H9 (cell line): Measurements from ENCODE around the gene DCLRE1B. TPM values are rescaled to one million over a fixed set of nuclear protein-coding genes. Genes with fewer than 3 reads are reported as not detected.

ENCODE experiments used
- DNase-seq: peaks from one replicate; pipeline ENCODE4 v3.0.0-alpha.2; 2017
- H2AFZ ChIP-seq: one replicate; pipeline ENCODE4 v1.6.1; 2013; ENCODE audit warnings: mild to moderate bottlenecking, low read length, control low read depth, moderate library complexity
- H2AK5ac ChIP-seq: 2 replicates; pipeline ENCODE4 v1.6.1; 2013; ENCODE audit warnings: low read length, control low read depth, mixed read lengths; ENCODE audit not compliant: insufficient read length
- H2BK120ac ChIP-seq: one replicate; pipeline ENCODE4 v1.6.1; 2013; ENCODE audit warnings: low read depth, mild to moderate bottlenecking, low read length, control low read depth, inconsistent platforms; ENCODE audit not compliant: poor library complexity, severe bottlenecking
- H2BK12ac ChIP-seq: 2 replicates; pipeline ENCODE4 v1.6.1; 2013; ENCODE audit warnings: low read length, control low read depth, mixed read lengths, low read depth; ENCODE audit not compliant: insufficient read length
- H2BK15ac ChIP-seq: 2 replicates; pipeline ENCODE4 v1.6.1; 2013; ENCODE audit warnings: low read depth, low read length, control low read depth
- H2BK20ac ChIP-seq: one replicate; pipeline ENCODE4 v1.6.1; 2013; ENCODE audit warnings: low read depth, mild to moderate bottlenecking, low read length, control low read depth, inconsistent platforms; ENCODE audit not compliant: poor library complexity, severe bottlenecking
- H2BK5ac ChIP-seq: 2 replicates; pipeline ENCODE4 v1.6.1; 2013; ENCODE audit warnings: low read length, control low read depth, mixed read lengths; ENCODE audit not compliant: insufficient read length
- H3K14ac ChIP-seq: 2 replicates; pipeline ENCODE4 v1.6.1; 2013; ENCODE audit warnings: low read length, control low read depth; ENCODE audit not compliant: insufficient read depth
- H3K18ac ChIP-seq: 2 replicates; pipeline ENCODE4 v1.6.1; 2013; ENCODE audit warnings: low read depth, mild to moderate bottlenecking, mixed read lengths, low read length, control low read depth; ENCODE audit not compliant: insufficient read length
- H3K23ac ChIP-seq: 2 replicates; pipeline ENCODE4 v1.6.1; 2013; ENCODE audit warnings: low read length, control low read depth, mixed read lengths, low read depth; ENCODE audit not compliant: insufficient read length
- H3K23me2 ChIP-seq: 2 replicates; pipeline ENCODE4 v1.6.1; 2013; ENCODE audit warnings: low read depth, mild to moderate bottlenecking, mixed read lengths, low read length, control low read depth; ENCODE audit not compliant: insufficient read length, poor library complexity, severe bottlenecking
- H3K27ac ChIP-seq: 2 replicates; pipeline ENCODE4 v1.5.1; 2013; ENCODE audit warnings: low read length, control low read depth, mixed read lengths, low read depth; ENCODE audit not compliant: insufficient read length
- H3K27me3 ChIP-seq: 2 replicates; pipeline ENCODE4 v1.6.1; 2013; ENCODE audit warnings: low read length, control low read depth, inconsistent platforms; ENCODE audit not compliant: insufficient read depth
- H3K4ac ChIP-seq: 2 replicates; pipeline ENCODE4 v1.6.1; 2013; ENCODE audit warnings: low read depth, mild to moderate bottlenecking, control low read depth, inconsistent platforms, low read length, moderate library complexity
- H3K4me1 ChIP-seq: 2 replicates; pipeline ENCODE4 v1.6.1; 2013; ENCODE audit warnings: low read length, control low read depth, inconsistent platforms; ENCODE audit not compliant: insufficient read depth
- H3K4me2 ChIP-seq: 2 replicates; pipeline ENCODE4 v1.6.1; 2013; ENCODE audit warnings: low read length, control low read depth, mixed read lengths; ENCODE audit not compliant: insufficient read length, insufficient read depth
- H3K56ac ChIP-seq: 2 replicates; pipeline ENCODE4 v1.6.1; 2013; ENCODE audit warnings: low read depth, mild to moderate bottlenecking, mixed read lengths, low read length, control low read depth; ENCODE audit not compliant: insufficient read length
- H3K79me1 ChIP-seq: 2 replicates; pipeline ENCODE4 v1.6.1; 2013; ENCODE audit warnings: low read depth, mild to moderate bottlenecking, moderate library complexity, low read length, control low read depth, inconsistent platforms; ENCODE audit not compliant: insufficient read depth, poor library complexity, severe bottlenecking
- H3K79me2 ChIP-seq: 2 replicates; pipeline ENCODE4 v1.6.1; 2013; ENCODE audit warnings: low read length, control low read depth, inconsistent platforms; ENCODE audit not compliant: insufficient read depth
- H3K9ac ChIP-seq: 2 replicates; pipeline ENCODE4 v1.6.1; 2013; ENCODE audit warnings: low read length, control low read depth, mixed read lengths; ENCODE audit not compliant: insufficient read length; ENCODE audit errors: extremely low read depth
- H3K9me3 ChIP-seq: one replicate; pipeline ENCODE4 v1.6.1; 2013; ENCODE audit warnings: low read depth, low read length, inconsistent platforms; ENCODE audit not compliant: control insufficient read depth
- H3T11ph ChIP-seq: one replicate; pipeline ENCODE4 v1.6.1; 2013; ENCODE audit warnings: mild to moderate bottlenecking, low read length, control low read depth, inconsistent platforms
- H4K20me1 ChIP-seq: one replicate; pipeline ENCODE4 v1.6.1; 2013; ENCODE audit not compliant: control insufficient read depth, insufficient read length, insufficient read depth
- H4K5ac ChIP-seq: 2 replicates; pipeline ENCODE4 v1.6.1; 2013; ENCODE audit warnings: low read depth, mild to moderate bottlenecking, mixed read lengths, low read length, control low read depth; ENCODE audit not compliant: insufficient read length
- H4K8ac ChIP-seq: replicated peaks from 2 replicates; pipeline ENCODE4 v1.6.1; 2013; ENCODE audit warnings: low read length, control low read depth, mixed read lengths, low read depth; ENCODE audit not compliant: insufficient read length
- H4K91ac ChIP-seq: 2 replicates; pipeline ENCODE4 v1.6.1; 2013; ENCODE audit warnings: low read depth, mild to moderate bottlenecking, moderate library complexity, mixed read lengths, low read length, control low read depth; ENCODE audit not compliant: insufficient read length
- H3K27ac Mint-ChIP-seq, 3 experiments: 2 replicates in 2 of 3; 3 replicates in 1 of 3; pipeline ENCODE4 v1.8.0; 2020 to 2021; ENCODE audit warnings: mixed read lengths in 3 of 3, mild to moderate bottlenecking in 1 of 3, moderate library complexity in 1 of 3
- H3K27me3 Mint-ChIP-seq: 2 replicates; pipeline ENCODE4 v1.8.0; 2021; ENCODE audit warnings: low read depth, mild to moderate bottlenecking, moderate library complexity, mixed read lengths
- H3K36me3 Mint-ChIP-seq, 3 experiments: 2 replicates in 2 of 3; 3 replicates in 1 of 3; pipeline ENCODE4 v1.8.0; 2020 to 2021; ENCODE audit warnings: low read depth in 3 of 3, mixed read lengths in 3 of 3; ENCODE audit not compliant: insufficient read depth in 1 of 3
- H3K4me1 Mint-ChIP-seq, 2 experiments: 2 replicates each; pipeline ENCODE4 v1.8.0; 2020; ENCODE audit warnings: mixed read lengths in 2 of 2
- H3K4me3 Mint-ChIP-seq, 2 experiments: 2 replicates in 1 of 2; 3 replicates in 1 of 2; pipeline ENCODE4 v1.8.0; 2020 to 2021; ENCODE audit warnings: mild to moderate bottlenecking in 2 of 2, mixed read lengths in 2 of 2, moderate library complexity in 1 of 2
- H3K9me3 Mint-ChIP-seq, 2 experiments: 2 replicates in 1 of 2; 3 replicates in 1 of 2; pipeline ENCODE4 v1.8.0; 2020; ENCODE audit warnings: mild to moderate bottlenecking in 2 of 2, mixed read lengths in 2 of 2, moderate library complexity in 1 of 2
- WGBS: extraction: QIAGEN DNeasy Blood & Tissue Kit; methylation state at CpG from one replicate; pipeline ENCODE4 v1.1.7; 2013; ENCODE audit warnings: missing lambda C conversion rate, low lambda C conversion rate, mixed read lengths; ENCODE audit not compliant: insufficient read length; ENCODE audit errors: extremely low coverage; 5-methylcytosine and 5-hydroxymethylcytosine counted together
- total RNA-seq: library from RNA; stranded (reverse); gene quantifications from 2 replicates; pipeline ENCODE4 v1.2.1, GENCODE V29; 2021
- TF ChIP-seq, protein P1 (sequence below): fragments of 200-600 bp; sonication (generic); conservative IDR thresholded peaks from 3 replicates; pipeline ENCODE4 v1.8.0; 2021; ENCODE audit warnings: antibody characterized with exemption, mild to moderate bottlenecking

DCLRE1B gene
- total RNA-seq, 1 experiment from 2014 or later, result 13.4 TPM

DNA sequence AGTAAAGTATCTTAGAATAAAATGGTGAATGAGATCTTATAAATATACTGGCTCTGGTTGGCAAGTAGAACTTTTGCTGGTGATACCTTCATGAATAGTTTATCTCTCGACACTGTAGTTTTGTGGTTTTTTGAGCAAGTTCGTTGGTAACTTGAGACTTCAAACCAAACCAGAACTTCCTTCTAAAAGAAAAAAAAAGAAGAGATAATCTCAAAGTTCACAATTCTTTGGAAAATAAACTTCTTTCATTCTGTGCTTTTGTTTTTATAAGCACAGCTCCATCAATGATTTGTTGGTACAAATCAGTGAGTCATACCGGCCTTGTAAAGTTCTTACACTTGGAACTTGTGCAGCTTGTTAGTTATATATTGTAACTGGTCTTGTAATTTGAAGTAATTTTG, 26.3 kb downstream of the DCLRE1B start:
- H3K36me3 Mint-ChIP-seq, result 0 out of 7 replicates have a peak, but pooled peaks cover 0 to 3% (median 3%) of the 10 kb centered on the region in 3 experiments
- Histone ChIP-seq H3K23me2 (peaks cover 16% of the 10 kb centered on the region), H2BK12ac (no peak overlapping the region), H3K79me1 (no peaks in the 10 kb centered on the region), H2BK20ac (no peak overlapping the region), H3K18ac (no peak overlapping the region), H4K8ac (no peak overlapping the region), H3K14ac (no peak overlapping the region), H3K9ac (no peak overlapping the region), H3K27ac (no peak overlapping the region), H2BK15ac (no peak overlapping the region), H3K23ac (no peak overlapping the region), H4K5ac (no peak overlapping the region), H2BK120ac (no peak overlapping the region), H3K4ac (no peak overlapping the region), H2AFZ (no peak overlapping the region), H2BK5ac (no peak overlapping the region), H3K27me3 (no peaks in the 10 kb centered on the region), H3K4me1 (no peaks in the 10 kb centered on the region), H3K4me2 (no peak overlapping the region), H3T11ph (no peak overlapping the region), H3K9me3 (no peaks in the 10 kb centered on the region), H4K91ac (no peak overlapping the region), H3K56ac (no peak overlapping the region), H4K20me1 (no peaks in the 10 kb centered on the region), H3K79me2 (peaks cover 12% of the 10 kb centered on the region; the same call in 1 of the 2 replicates), H2AK5ac (no peak overlapping the region)
- DNase-seq, result no peak
- H3K4me3 Mint-ChIP-seq, result peak overlapping the region; percentile 90 to 91; a peak in 3 of 5 replicates
- peaks cover 36 to 41% of the 10 kb centered on the region in 2 experiments for H3K4me1 Mint-ChIP-seq
- WGBS, result no CpG with 5 or more reads among the region's 3 CpGs
- H3K27ac Mint-ChIP-seq, result no peak overlapping the region
- peaks cover 2% of the 10 kb centered on the region for H3K27me3 Mint-ChIP-seq
- H3K9me3 Mint-ChIP-seq, result no peaks in the 10 kb centered on the region; a peak in 1 of 5 replicates
- TF ChIP-seq, protein P1, sequence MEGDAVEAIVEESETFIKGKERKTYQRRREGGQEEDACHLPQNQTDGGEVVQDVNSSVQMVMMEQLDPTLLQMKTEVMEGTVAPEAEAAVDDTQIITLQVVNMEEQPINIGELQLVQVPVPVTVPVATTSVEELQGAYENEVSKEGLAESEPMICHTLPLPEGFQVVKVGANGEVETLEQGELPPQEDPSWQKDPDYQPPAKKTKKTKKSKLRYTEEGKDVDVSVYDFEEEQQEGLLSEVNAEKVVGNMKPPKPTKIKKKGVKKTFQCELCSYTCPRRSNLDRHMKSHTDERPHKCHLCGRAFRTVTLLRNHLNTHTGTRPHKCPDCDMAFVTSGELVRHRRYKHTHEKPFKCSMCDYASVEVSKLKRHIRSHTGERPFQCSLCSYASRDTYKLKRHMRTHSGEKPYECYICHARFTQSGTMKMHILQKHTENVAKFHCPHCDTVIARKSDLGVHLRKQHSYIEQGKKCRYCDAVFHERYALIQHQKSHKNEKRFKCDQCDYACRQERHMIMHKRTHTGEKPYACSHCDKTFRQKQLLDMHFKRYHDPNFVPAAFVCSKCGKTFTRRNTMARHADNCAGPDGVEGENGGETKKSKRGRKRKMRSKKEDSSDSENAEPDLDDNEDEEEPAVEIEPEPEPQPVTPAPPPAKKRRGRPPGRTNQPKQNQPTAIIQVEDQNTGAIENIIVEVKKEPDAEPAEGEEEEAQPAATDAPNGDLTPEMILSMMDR, result no peak
